ENCODE results near the gene MACC1. TPM values are rescaled to one million over a fixed set of nuclear protein-coding genes. Genes with fewer than 3 reads are reported as not detected.
"Not testable (repeated sequence)": the region's sequence is repeated elsewhere in the genome, so short reads cannot be mapped to it uniquely, and the experiment has no call there.

The MACC1 gene
- total RNA-seq, 2 experiments from 2014 or later = 0.10 TPM

- no peak for DNase-seq
- Mint-ChIP-seq H3K27me3 (no peaks in the 10 kb centered on the region), H3K4me1 (ENCODE audit: low read depth) (no peaks in the 10 kb centered on the region), H3K9me3 (no peaks in the 10 kb centered on the region), H3K4me3 (no peak overlapping the region), H3K27ac (no peak overlapping the region), H3K36me3 (no peaks in the 10 kb centered on the region)
- intact Hi-C loops (cut with micrococcal nuclease) = no loop called here
- CTCF ChIA-PET = interaction anchor here (1.2 kb wide), 1 partner anchor 15 kb away, joined by 3 read pairs; no protein-coding TSS in a partner anchor
- POLR2A ChIA-PET = no interaction called here
Measured at GRCh38 chr7:20197125-20197748, 19.9 kb downstream of the MACC1 start.

GRCh38 chr7:20194343-20194995 is 22.7 kb downstream of the MACC1 start:
- CTCF ChIA-PET = interaction anchor here (1.2 kb wide), 1 partner anchor 32 kb away, joined by 4 read pairs; no protein-coding TSS in a partner anchor
- intact Hi-C loops (cut with micrococcal nuclease) = no loop called here
- Mint-ChIP-seq H3K27me3 (no peaks in the 10 kb centered on the region), H3K4me1 (ENCODE audit: low read depth) (no peaks in the 10 kb centered on the region), H3K4me3 (no peak overlapping the region), H3K36me3 (no peaks in the 10 kb centered on the region), H3K27ac (no peak overlapping the region), H3K9me3 (peaks cover 3% of the 10 kb centered on the region)
- POLR2A ChIA-PET = no interaction called here
- no peak for DNase-seq

DNA sequence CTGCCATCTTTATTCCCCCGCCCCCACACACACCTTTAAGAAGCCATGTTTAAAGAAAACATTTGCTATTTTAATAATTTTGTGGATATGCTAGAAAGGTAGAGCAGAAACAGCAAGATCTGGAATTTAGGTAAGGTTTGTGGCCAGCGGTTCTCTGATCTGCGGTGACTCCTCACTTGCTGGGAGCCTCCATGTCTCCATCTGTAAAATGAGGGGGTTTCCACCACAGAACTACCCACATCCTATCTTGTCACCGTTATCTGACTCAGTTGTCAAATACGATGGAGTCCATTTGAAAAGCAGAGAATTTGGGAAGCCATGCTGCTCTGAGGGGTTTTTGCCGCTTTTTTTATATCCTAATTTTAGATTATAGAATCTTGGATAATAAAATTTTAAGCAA is 23.3 kb downstream of the MACC1 start:
- ChIA-PET POLR2A (no interaction called here), CTCF (no interaction called here)
- intact Hi-C loops (cut with micrococcal nuclease) = no loop called here
- no peaks in the 10 kb centered on the region for H3K4me1 Mint-ChIP-seq (ENCODE audit: low read depth)
- H3K27me3 Mint-ChIP-seq = no peaks in the 10 kb centered on the region
- no peak for DNase-seq
- H3K9me3 Mint-ChIP-seq = peaks cover 4% of the 10 kb centered on the region
- H3K27ac Mint-ChIP-seq = no peak overlapping the region
- H3K36me3 Mint-ChIP-seq = no peaks in the 10 kb centered on the region
- H3K4me3 Mint-ChIP-seq = no peak overlapping the region

GRCh38 chr7:20193242-20193777 is 23.9 kb downstream of the MACC1 start:
- DNase-seq = no peak
- Mint-ChIP-seq H3K36me3 (no peaks in the 10 kb centered on the region), H3K9me3 (peaks cover 4% of the 10 kb centered on the region), H3K4me3 (no peak overlapping the region), H3K27me3 (no peaks in the 10 kb centered on the region), H3K4me1 (ENCODE audit: low read depth) (no peaks in the 10 kb centered on the region), H3K27ac (no peak overlapping the region)
- ChIA-PET POLR2A (no interaction called here), CTCF (no interaction called here)
- intact Hi-C loops (cut with micrococcal nuclease) = no loop called here

DNA sequence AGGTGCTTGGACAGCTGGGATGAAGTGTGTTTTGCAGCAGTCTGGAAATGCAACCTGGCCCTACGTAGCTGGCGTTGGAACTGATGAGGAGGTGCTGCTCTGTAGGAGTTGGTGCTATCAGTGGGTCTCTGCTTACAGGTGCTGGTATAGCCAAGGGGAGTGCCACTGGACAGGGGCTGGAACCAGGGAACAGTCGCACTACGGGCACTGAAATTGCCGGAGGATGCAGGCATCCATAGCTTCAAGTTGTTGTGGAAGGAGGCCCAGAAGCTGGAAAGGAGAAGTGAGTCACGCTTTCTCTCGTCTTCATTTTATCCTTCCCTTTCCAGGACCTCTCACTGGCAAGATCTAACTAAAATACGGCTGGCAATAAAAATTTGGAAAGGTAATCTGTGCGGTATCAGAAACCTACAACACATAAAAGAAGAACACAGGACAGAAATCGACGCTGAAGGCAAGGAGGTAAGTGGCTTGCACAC is 25.8 kb downstream of the MACC1 start:
- POLR2A ChIA-PET = no interaction called here
- H3K27ac Mint-ChIP-seq = no peak overlapping the region
- CTCF ChIA-PET = no interaction called here
- no peaks in the 10 kb centered on the region for H3K36me3 Mint-ChIP-seq
- intact Hi-C loops (cut with micrococcal nuclease) = no loop called here
- no peak overlapping the region for H3K4me3 Mint-ChIP-seq
- no peaks in the 10 kb centered on the region for H3K27me3 Mint-ChIP-seq
- no peak for DNase-seq
- peaks cover 9% of the 10 kb centered on the region for H3K9me3 Mint-ChIP-seq
- H3K4me1 Mint-ChIP-seq (ENCODE audit: low read depth) = no peaks in the 10 kb centered on the region

DNA sequence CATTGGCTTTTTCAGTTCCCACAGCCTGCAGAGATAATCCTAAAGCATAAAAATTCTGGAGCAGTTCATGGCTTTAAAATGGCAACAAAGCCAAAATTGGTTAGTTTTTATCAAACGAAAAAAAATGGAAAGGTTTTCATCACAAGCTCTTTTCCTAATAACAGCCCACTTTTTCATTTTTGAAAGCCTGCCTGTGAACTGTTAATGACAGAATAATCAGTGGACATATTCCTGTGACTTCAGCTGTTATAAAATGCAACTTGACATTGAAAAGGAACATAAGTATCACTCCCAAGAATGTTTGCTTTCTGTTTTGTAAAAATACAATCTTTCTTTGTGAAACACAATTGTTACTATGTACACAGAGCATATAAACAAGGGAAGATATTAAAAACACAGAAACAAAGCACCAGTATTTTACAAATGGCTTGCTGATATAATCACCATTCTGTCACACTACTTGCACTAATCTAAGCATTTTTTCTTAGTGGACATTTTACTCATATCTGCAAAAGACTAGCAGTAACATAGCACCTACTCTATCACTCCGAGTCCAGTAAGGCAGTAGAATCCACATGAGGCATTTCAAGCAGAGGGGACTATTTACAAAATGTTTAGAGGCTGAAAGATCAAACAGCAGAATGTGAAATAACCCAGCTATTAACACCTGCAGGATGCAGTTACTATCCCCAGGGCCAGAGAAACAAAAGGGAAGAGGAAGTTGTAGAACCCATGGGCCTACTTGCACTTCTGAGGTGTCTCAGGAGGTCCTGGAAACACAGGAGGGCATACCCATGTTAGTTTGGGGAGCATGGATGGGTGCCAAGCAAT is 26.4 kb downstream of the MACC1 start:
- Mint-ChIP-seq H3K36me3 (no peaks in the 10 kb centered on the region), H3K27ac (no peak overlapping the region), H3K9me3 (peaks cover 9% of the 10 kb centered on the region), H3K4me1 (ENCODE audit: low read depth) (no peaks in the 10 kb centered on the region), H3K4me3 (no peak overlapping the region), H3K27me3 (no peaks in the 10 kb centered on the region)
- intact Hi-C loops (cut with micrococcal nuclease) = no loop called here
- POLR2A ChIA-PET = no interaction called here
- no peak for DNase-seq
- CTCF ChIA-PET = no interaction called here

GRCh38 chr7:20189852-20190251 is 27.3 kb downstream of the MACC1 start:
- CTCF ChIA-PET = no interaction called here
- intact Hi-C loops (cut with micrococcal nuclease) = no loop called here
- H3K4me3 Mint-ChIP-seq = no peak overlapping the region
- peaks cover 11% of the 10 kb centered on the region for H3K9me3 Mint-ChIP-seq
- H3K36me3 Mint-ChIP-seq = no peaks in the 10 kb centered on the region
- no peaks in the 10 kb centered on the region for H3K27me3 Mint-ChIP-seq
- DNase-seq = no peak
- POLR2A ChIA-PET = no interaction called here
- H3K4me1 Mint-ChIP-seq (ENCODE audit: low read depth) = no peaks in the 10 kb centered on the region
- H3K27ac Mint-ChIP-seq = no peak overlapping the region

GRCh38 chr7:20188567-20188966 is 28.6 kb downstream of the MACC1 start:
- no peaks in the 10 kb centered on the region for H3K27me3 Mint-ChIP-seq
- H3K9me3 Mint-ChIP-seq = peaks cover 11% of the 10 kb centered on the region
- DNase-seq = no peak
- H3K4me1 Mint-ChIP-seq (ENCODE audit: low read depth) = no peaks in the 10 kb centered on the region
- no peak overlapping the region for H3K27ac Mint-ChIP-seq
- H3K4me3 Mint-ChIP-seq = no peak overlapping the region
- ChIA-PET POLR2A (no interaction called here), CTCF (no interaction called here)
- H3K36me3 Mint-ChIP-seq = no peaks in the 10 kb centered on the region
- intact Hi-C loops (cut with micrococcal nuclease) = no loop called here

DNA sequence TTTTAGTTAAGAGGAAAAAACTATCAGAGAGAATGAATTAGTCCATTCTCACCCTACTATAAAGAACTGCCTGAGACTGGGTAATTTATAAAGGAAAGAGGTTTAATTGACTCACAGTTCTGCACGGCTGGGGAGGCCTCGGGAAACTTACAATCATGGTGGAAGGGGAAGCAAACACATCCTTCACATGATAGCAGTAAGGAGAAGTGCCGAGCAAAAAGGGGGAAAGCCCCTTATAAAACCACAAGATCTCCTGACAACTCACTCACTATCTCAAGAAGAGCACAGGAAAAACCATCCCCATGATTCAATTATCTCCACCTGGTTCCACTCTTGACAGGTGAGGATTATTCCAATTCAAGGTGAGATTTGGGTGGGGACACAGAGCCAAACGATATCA is 29.3 kb downstream of the MACC1 start:
- H3K27ac Mint-ChIP-seq; H3K4me1 Mint-ChIP-seq (ENCODE audit: low read depth); H3K27me3 Mint-ChIP-seq; DNase-seq; H3K36me3 Mint-ChIP-seq; H3K4me3 Mint-ChIP-seq; intact Hi-C loops (cut with micrococcal nuclease); POLR2A ChIA-PET; CTCF ChIA-PET: not testable (repeated sequence)
- peaks cover 11% of the 10 kb centered on the region for H3K9me3 Mint-ChIP-seq

DNA sequence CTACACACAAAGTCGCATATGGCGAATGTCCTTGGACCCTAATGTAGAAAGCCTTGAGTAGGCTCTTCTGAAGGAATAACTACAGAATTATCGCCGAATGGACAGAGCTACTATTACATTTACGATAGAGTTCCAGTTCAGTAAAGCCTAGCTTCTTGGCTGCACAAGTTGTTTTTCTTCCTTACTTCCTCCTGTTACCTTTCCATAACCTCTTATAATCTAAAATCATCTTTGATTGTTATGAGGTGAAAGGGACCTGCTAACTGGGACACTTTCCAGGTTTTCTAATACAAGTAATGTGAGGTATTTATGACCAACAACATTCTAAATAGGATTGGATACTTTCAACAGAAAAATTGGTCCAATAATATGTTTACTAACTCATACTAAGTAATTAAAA is 31.2 kb downstream of the MACC1 start:
- ChIA-PET CTCF (no interaction called here), POLR2A (no interaction called here)
- intact Hi-C loops (cut with micrococcal nuclease) = no loop called here
- DNase-seq = no peak
- Mint-ChIP-seq H3K4me3 (no peak overlapping the region), H3K36me3 (no peaks in the 10 kb centered on the region), H3K27ac (no peak overlapping the region), H3K9me3 (peaks cover 11% of the 10 kb centered on the region), H3K4me1 (ENCODE audit: low read depth) (no peaks in the 10 kb centered on the region), H3K27me3 (no peaks in the 10 kb centered on the region)

DNA sequence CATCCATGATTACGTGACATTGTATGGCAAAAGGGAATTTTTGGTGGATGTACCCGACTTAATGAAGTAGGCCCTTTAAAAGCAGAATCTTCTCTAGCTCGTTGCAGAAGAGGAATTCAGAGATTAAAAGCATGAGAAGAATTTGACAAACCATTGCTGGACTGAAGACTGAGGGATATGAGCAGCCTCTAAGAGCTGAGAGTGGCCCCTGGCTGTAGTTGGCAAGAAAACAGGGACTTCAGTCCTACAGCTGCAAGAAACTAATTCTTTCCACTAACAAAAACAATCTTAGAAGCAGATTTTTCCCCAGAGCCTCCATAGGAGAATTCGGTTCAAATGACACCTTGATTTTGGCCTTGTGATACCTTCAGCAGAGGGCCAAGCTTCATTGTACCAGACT is 34.1 kb downstream of the MACC1 start:
- no peaks in the 10 kb centered on the region for H3K27me3 Mint-ChIP-seq
- DNase-seq = no peak
- no peaks in the 10 kb centered on the region for H3K4me1 Mint-ChIP-seq (ENCODE audit: low read depth)
- POLR2A ChIA-PET = no interaction called here
- intact Hi-C loops (cut with micrococcal nuclease) = no loop called here
- CTCF ChIA-PET = no interaction called here
- H3K4me3 Mint-ChIP-seq = no peak overlapping the region
- H3K27ac Mint-ChIP-seq = no peak overlapping the region
- H3K9me3 Mint-ChIP-seq = peaks cover 7% of the 10 kb centered on the region
- H3K36me3 Mint-ChIP-seq = no peaks in the 10 kb centered on the region

DNA sequence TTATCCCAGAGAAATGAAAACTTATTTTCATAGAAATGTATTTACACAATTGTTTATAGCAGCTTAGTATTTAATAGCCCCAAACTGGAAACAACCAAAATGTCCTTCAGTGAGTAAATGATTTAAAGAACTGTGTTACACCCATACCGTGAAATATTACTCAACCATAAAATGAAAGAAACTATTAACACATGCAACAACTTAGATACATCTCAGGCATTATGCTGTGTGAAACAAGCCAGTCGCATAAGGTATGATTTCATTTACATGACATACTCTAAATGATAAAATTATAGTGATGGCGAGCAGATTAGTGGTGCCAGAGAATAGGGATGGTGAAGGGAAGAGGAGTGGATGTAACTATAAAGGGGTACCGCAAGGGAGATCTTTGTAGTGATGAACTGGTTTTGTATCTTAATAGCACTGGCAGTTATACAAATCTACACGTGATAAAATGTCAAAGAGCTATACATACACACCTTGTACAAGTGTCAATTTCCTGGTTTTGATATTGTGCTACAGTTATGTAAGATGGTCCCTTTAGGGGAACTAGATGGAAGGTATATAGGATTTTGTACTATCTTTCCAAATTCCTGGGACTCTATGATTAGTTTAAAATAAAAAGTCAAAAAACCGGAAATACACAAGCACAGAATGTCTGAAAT is 40.5 kb downstream of the MACC1 start:
- intact Hi-C loops (cut with micrococcal nuclease) = no loop called here
- Mint-ChIP-seq H3K36me3 (no peaks in the 10 kb centered on the region), H3K27ac (no peak overlapping the region), H3K27me3 (no peaks in the 10 kb centered on the region), H3K4me3 (no peak overlapping the region), H3K4me1 (ENCODE audit: low read depth) (no peaks in the 10 kb centered on the region), H3K9me3 (no peaks in the 10 kb centered on the region)
- CTCF ChIA-PET = no interaction called here
- no peak for DNase-seq
- POLR2A ChIA-PET = no interaction called here

Measured in activated CD4-positive, alpha-beta memory T cell treated with anti-CD3 and anti-CD28 coated beads for 36 hours (primary cell).